Caco-2 (cell line): ENCODE data around the gene NMUR2. TPM values are rescaled to one million over a fixed set of nuclear protein-coding genes. Genes with fewer than 3 reads are reported as not detected.

ENCODE experiments used
- BruUV-seq: library from RNA; stranded (reverse); fragments of 400-500 nt; replicated peaks from 2 replicates; lab custom pipeline; 2021; lab: Mats Ljungman, UMichigan
- CTCF ChIA-PET: fragments of 300-600 bp; sonication (Branson Sonifier 250); formaldehyde crosslinking; loops from one replicate; lab custom pipeline; 2022; ENCODE audit warnings: antibody characterized with exemption; lab: Charles Lee
- POLR2A ChIA-PET: fragments of 300-600 bp; sonication (Branson Sonifier 250); formaldehyde crosslinking; loops from one replicate; lab custom pipeline; 2022; ENCODE audit warnings: antibody characterized with exemption; lab: Charles Lee
- DNase-seq, 2 experiments: peaks; one replicate each; pipeline versions ENCODE4 v3.0.0 to v3.0.0-alpha.2; 2020 to 2022
- H3K27me3 ChIP-seq: replicated peaks from 2 replicates; pipeline ENCODE4 v1.6.0; 2011; ENCODE audit warnings: low read length; ENCODE audit not compliant: control insufficient read depth, insufficient read depth
- H3K36me3 ChIP-seq: 2 replicates; pipeline ENCODE4 v1.5.1; 2011; ENCODE audit warnings: low read length; ENCODE audit not compliant: control insufficient read depth, insufficient read depth
- H3K4me1 ChIP-seq: fragments of 250-450 bp; sonication (Bioruptor Pico); 2 replicates; pipeline ENCODE4 v1.5.1; 2020; ENCODE audit warnings: mild to moderate bottlenecking
- H3K4me3 ChIP-seq: 2 replicates; pipeline ENCODE4 v1.5.1; 2011; ENCODE audit warnings: low read depth, mild to moderate bottlenecking, control low read depth, low read length
- H3K9me3 ChIP-seq: fragments of 250-450 bp; sonication (Bioruptor Pico); 2 replicates; pipeline ENCODE4 v1.5.1; 2020; ENCODE audit warnings: mild to moderate bottlenecking, moderate library complexity
- H3K27ac Mint-ChIP-seq: one replicate; pipeline ENCODE4 v1.8.0; 2022; ENCODE audit warnings: mixed read lengths; ENCODE audit not compliant: unreplicated experiment
- H3K27me3 Mint-ChIP-seq: one replicate; pipeline ENCODE4 v1.8.0; 2022; ENCODE audit warnings: mixed read lengths; ENCODE audit not compliant: insufficient read depth, unreplicated experiment
- H3K36me3 Mint-ChIP-seq: one replicate; pipeline ENCODE4 v1.8.0; 2022; ENCODE audit warnings: mild to moderate bottlenecking, mixed read lengths; ENCODE audit not compliant: insufficient read depth, unreplicated experiment
- H3K4me1 Mint-ChIP-seq: one replicate; pipeline ENCODE4 v1.8.0; 2022; ENCODE audit warnings: low read depth, mixed read lengths; ENCODE audit not compliant: unreplicated experiment
- H3K4me3 Mint-ChIP-seq: one replicate; pipeline ENCODE4 v1.8.0; 2022; ENCODE audit warnings: mild to moderate bottlenecking, moderate library complexity, mixed read lengths; ENCODE audit not compliant: unreplicated experiment
- H3K9me3 Mint-ChIP-seq: one replicate; pipeline ENCODE4 v1.8.0; 2022; ENCODE audit warnings: mixed read lengths; ENCODE audit not compliant: unreplicated experiment
- CTCF ChIP-seq, 2 experiments: fragments of 200-600 bp in 1 of 2; IDR thresholded peaks; 1 replicate in 1 of 2; 2 replicates in 1 of 2; pipeline versions ENCODE4 v1.5.1 to v1.8.0; 2011 to 2022; ENCODE audit warnings: antibody characterized with exemption in 1 of 2, control low read depth in 1 of 2, inconsistent platforms in 1 of 2, low read depth in 1 of 2, low read length in 1 of 2, mild to moderate bottlenecking in 1 of 2, moderate library complexity in 1 of 2; ENCODE audit not compliant: insufficient read depth in 1 of 2, severe bottlenecking in 1 of 2, unreplicated experiment in 1 of 2
- intact Hi-C: fragments of 100-400 bp; cut with micrococcal nuclease; formaldehyde crosslinking; loops from one replicate; pipeline ENCODE4 v1.10.0; 2022; ENCODE audit not compliant: unreplicated experiment
- total RNA-seq: library from RNA; stranded (reverse); gene quantifications from 2 replicates; pipeline ENCODE4 v1.2.3, GENCODE V29; 2022

The NMUR2 gene
- total RNA-seq, 1 experiment from 2014 or later: 0.57 TPM

- Histone ChIP-seq H3K9me3 (no peaks in the 10 kb centered on the region), H3K27me3 (no peaks in the 10 kb centered on the region), H3K4me1 (no peaks in the 10 kb centered on the region), H3K36me3 (no peaks in the 10 kb centered on the region), H3K4me3 (no peak overlapping the region)
- no peak for TF ChIP-seq CTCF (IDR thresholded peaks at IDR 0.05; ENCODE audit: insufficient read depth in 1 of 2, low read depth in 1 of 2, low read length in 1 of 2, severe bottlenecking in 1 of 2, unreplicated experiment in 1 of 2)
- POLR2A ChIA-PET: no interaction called here
- intact Hi-C loops: no loop called here
- no peaks in the 10 kb centered on the region for H3K27me3 Mint-ChIP-seq
- DNase-seq: no peak
- H3K4me3 Mint-ChIP-seq: no peak overlapping the region
- peaks cover 10% of the 10 kb centered on the region for H3K9me3 Mint-ChIP-seq
- no peak overlapping the region for H3K27ac Mint-ChIP-seq
- BruUV-seq: no TSS peak
- no peaks in the 10 kb centered on the region for H3K36me3 Mint-ChIP-seq
- H3K4me1 Mint-ChIP-seq: no peaks in the 10 kb centered on the region
- CTCF ChIA-PET: interaction anchor here (1.3 kb wide), 1 partner anchor 14 kb away, joined by 3 read pairs; no protein-coding TSS in a partner anchor
Observed at GRCh38 chr5:152364172-152364571, 40.9 kb downstream of the NMUR2 start.

GRCh38 chr5:152358861-152359568, 46.1 kb downstream of the NMUR2 start:
- peaks cover 10% of the 10 kb centered on the region for H3K9me3 Mint-ChIP-seq
- intact Hi-C loops: no loop called here
- no peaks in the 10 kb centered on the region for H3K36me3 ChIP-seq
- no peak overlapping the region for H3K4me3 ChIP-seq
- no peaks in the 10 kb centered on the region for H3K27me3 Mint-ChIP-seq
- no peak for DNase-seq
- no peaks in the 10 kb centered on the region for H3K36me3 Mint-ChIP-seq
- no peaks in the 10 kb centered on the region for H3K4me1 ChIP-seq
- H3K4me3 Mint-ChIP-seq: no peak overlapping the region
- no TSS peak for BruUV-seq
- H3K27me3 ChIP-seq: no peaks in the 10 kb centered on the region
- no peak overlapping the region for H3K27ac Mint-ChIP-seq
- TF ChIP-seq CTCF (IDR thresholded peaks at IDR 0.05; ENCODE audit: insufficient read depth in 1 of 2, low read depth in 1 of 2, low read length in 1 of 2, severe bottlenecking in 1 of 2, unreplicated experiment in 1 of 2): no peak
- ChIA-PET CTCF (no interaction called here), POLR2A (no interaction called here)
- H3K4me1 Mint-ChIP-seq: no peaks in the 10 kb centered on the region
- no peaks in the 10 kb centered on the region for H3K9me3 ChIP-seq

GRCh38 chr5:152356506-152356905, 48.6 kb downstream of the NMUR2 start:
- no peak for DNase-seq
- H3K27me3 ChIP-seq: no peaks in the 10 kb centered on the region
- H3K27ac Mint-ChIP-seq: no peak overlapping the region
- H3K27me3 Mint-ChIP-seq: no peaks in the 10 kb centered on the region
- TF ChIP-seq CTCF (IDR thresholded peaks at IDR 0.05; ENCODE audit: insufficient read depth in 1 of 2, low read depth in 1 of 2, low read length in 1 of 2, severe bottlenecking in 1 of 2, unreplicated experiment in 1 of 2): no peak
- CTCF ChIA-PET: no interaction called here
- BruUV-seq: no TSS peak
- no peaks in the 10 kb centered on the region for H3K4me1 Mint-ChIP-seq
- H3K36me3 Mint-ChIP-seq: no peaks in the 10 kb centered on the region
- H3K9me3 ChIP-seq: no peaks in the 10 kb centered on the region
- intact Hi-C loops: no loop called here
- H3K4me3 ChIP-seq: no peak overlapping the region
- no peaks in the 10 kb centered on the region for H3K4me1 ChIP-seq
- POLR2A ChIA-PET: no interaction called here
- H3K4me3 Mint-ChIP-seq: no peak overlapping the region
- no peaks in the 10 kb centered on the region for H3K36me3 ChIP-seq
- H3K9me3 Mint-ChIP-seq: peaks cover 10% of the 10 kb centered on the region
